GM13976 (cell line): ENCODE data around the gene BAMBI.

Experiments used
- DNase-seq: peaks from one replicate; pipeline ENCODE4 v3.0.0; 2012; ENCODE audit warnings: low spot score
- CTCF ChIP-seq: IDR thresholded peaks from 2 replicates; pipeline ENCODE4 v1.5.1; 2012; ENCODE audit warnings: borderline replicate concordance, mild to moderate bottlenecking; ENCODE audit not compliant: insufficient read depth; ENCODE audit errors: extremely low read depth, missing control alignments, control extremely low read depth
- in situ Hi-C: fragments of 300-500 bp; cut with MboI; formaldehyde crosslinking; loops from one replicate; pipeline ENCODE4 v1.12.0; 2022; ENCODE audit warnings: low sequenced_read_pairs, mixed read lengths, inconsistent platforms; ENCODE audit not compliant: unreplicated experiment

The BAMBI gene

GRCh38 chr10:28704464-28705161, 27.3 kb downstream of the BAMBI start:
- no peak for DNase-seq
- in situ Hi-C loops: no loop called here
- no peak for TF ChIP-seq CTCF

GRCh38 chr10:28705472-28705871, 28.2 kb downstream of the BAMBI start:
- in situ Hi-C loops: no loop called here
- TF ChIP-seq CTCF: no peak
- DNase-seq: no peak

GRCh38 chr10:28709001-28709710, 31.8 kb downstream of the BAMBI start:
- no peak for TF ChIP-seq CTCF
- no peak for DNase-seq
- in situ Hi-C loops: no loop called here

- TF ChIP-seq CTCF: no peak
These were observed 33.0 kb downstream of the BAMBI start for GRCh38 chr10:28710202-28710886.

GRCh38 chr10:28711041-28711440, 33.7 kb downstream of the BAMBI start:
- no peak for DNase-seq
- in situ Hi-C loops: no loop called here
- TF ChIP-seq CTCF: no peak

More at GRCh38 chr10:28710202-28710886, 33.0 kb downstream of the BAMBI start:
- in situ Hi-C loops: no loop called here
- DNase-seq: no peak

- TF ChIP-seq CTCF: no peak
- no peak for DNase-seq
- in situ Hi-C loops: no loop called here
These were observed 34.5 kb downstream of the BAMBI start for GRCh38 chr10:28711776-28712175.
